C4-2B (cell line): ENCODE data around the gene ATAD2B.

Source experiments
- H3K27ac ChIP-seq: fragments of 450-650 bp; 2 replicates; pipeline ENCODE4 v1.5.1; 2017
- CTCF ChIP-seq: fragments of 450-650 bp; conservative IDR thresholded peaks from 2 replicates; pipeline ENCODE4 v1.5.1; 2017; ENCODE audit warnings: mild to moderate bottlenecking
- ZFX ChIP-seq: fragments of 450-650 bp; IDR thresholded peaks from 2 replicates; pipeline ENCODE4 v1.6.1; 2017

The ATAD2B gene

GRCh38 chr2:23720705-23721453 is 206.0 kb downstream of the ATAD2B start:
- TF ChIP-seq ZFX, result no peak
- TF ChIP-seq CTCF, result no peak
- no peak overlapping the region; the same call in 1 of the 2 replicates for H3K27ac ChIP-seq

DNA sequence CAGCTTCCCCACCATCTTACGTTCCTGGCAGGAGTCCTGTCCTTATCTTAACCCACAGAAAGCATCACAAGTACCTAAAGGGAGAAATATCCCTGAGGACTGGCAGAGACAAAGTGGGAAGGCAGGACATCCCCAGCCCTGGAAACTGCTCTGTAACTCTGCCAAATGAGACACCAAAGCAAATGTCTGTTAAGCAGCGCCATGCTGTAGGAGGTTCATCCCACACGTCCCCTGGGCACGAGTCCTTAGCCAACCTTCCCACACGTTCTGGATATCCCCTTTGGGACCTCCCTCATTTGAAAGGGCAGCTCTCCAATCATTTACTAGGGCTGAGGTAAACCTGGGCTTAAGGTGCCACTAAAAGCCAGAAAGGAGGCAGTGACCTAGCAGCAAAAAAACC is 207.2 kb downstream of the ATAD2B start:
- no peak overlapping the region for H3K27ac ChIP-seq
- TF ChIP-seq CTCF (no peak), ZFX (no peak)

- TF ChIP-seq CTCF (no peak), ZFX (no peak)
- H3K27ac ChIP-seq, result no peak overlapping the region
Observed at GRCh38 chr2:23718931-23719700, 207.8 kb downstream of the ATAD2B start.

- H3K27ac ChIP-seq, result no peak overlapping the region
- TF ChIP-seq CTCF, result no peak
Observed at GRCh38 chr2:23713351-23713750, 213.6 kb downstream of the ATAD2B start.

DNA sequence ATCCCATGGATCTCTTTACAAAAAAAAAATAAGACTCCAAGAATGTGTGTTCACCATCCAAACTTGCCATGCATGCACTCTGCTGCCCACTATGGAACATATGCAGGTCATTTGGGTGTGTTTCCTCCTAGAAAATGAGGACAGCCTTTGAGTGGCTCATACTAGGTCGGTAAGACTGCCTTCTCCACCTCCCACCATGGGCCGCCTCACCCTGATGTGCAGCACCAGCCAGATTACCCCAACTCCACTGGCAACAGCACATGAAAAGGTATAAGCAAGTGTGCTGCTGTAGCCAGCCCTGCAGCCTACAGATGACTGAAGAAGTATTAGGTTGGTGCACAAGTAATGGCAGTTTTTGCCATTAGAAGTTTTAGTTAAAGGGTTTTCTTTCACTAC is 214.2 kb downstream of the ATAD2B start:
- TF ChIP-seq ZFX (no peak), CTCF (no peak)
- H3K27ac ChIP-seq, result no peak overlapping the region

GRCh38 chr2:23711979-23712755 is 214.8 kb downstream of the ATAD2B start:
- no peak for TF ChIP-seq ZFX
- TF ChIP-seq CTCF, result no peak
- no peak overlapping the region for H3K27ac ChIP-seq

- H3K27ac ChIP-seq, result no peak overlapping the region
- TF ChIP-seq ZFX (no peak), CTCF (no peak)
Observed at GRCh38 chr2:23709311-23709710, 217.6 kb downstream of the ATAD2B start.
